Hematopoietic multipotent progenitor cell treated with erythropoietin and hydrocortisone succinate and interleukin-3 and kit ligand, for 17 days (in vitro differentiated cells): ENCODE results near the gene ATG101.
"Not testable (repeated sequence)": the region's sequence is repeated elsewhere in the genome, so short reads cannot be mapped to it uniquely, and the experiment has no call there.

Source experiments
- DNase-seq: peaks from one replicate; pipeline ENCODE4 v3.0.0-alpha.2; 2015; ENCODE audit warnings: low spot score

Gene ATG101

DNA sequence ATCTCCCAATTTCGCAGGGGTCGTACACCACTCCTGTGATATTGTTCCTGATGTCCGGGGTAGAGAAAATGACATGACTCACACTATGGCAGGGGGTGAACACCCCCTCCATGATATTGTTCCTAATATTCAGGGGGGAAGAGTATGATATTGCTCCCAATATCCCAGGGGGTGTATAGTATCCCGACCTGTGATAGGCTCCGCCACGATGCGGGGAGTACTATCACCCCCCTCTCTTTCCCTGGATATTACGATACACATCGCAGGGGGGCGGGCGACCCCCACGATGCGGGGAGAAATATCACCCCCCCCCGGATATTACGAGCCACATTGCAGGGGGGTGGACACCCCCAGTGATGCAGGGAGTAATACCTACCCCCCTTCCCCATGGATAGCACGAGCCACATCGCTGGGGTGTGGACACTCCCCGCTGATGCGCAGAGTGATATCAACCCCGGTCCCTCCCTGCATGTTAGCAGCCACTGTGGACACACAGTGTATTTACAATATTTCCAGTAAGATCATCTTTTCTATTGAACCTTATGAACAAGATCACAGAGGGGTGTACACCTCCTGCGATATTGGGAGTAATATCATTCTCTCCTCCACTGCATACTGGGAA is 27.4 kb downstream of the ATG101 start:
- no peak for DNase-seq

- DNase-seq: not testable (repeated sequence)
Observed at GRCh38 chr12:52104431-52105089, 34.8 kb downstream of the ATG101 start.

DNA sequence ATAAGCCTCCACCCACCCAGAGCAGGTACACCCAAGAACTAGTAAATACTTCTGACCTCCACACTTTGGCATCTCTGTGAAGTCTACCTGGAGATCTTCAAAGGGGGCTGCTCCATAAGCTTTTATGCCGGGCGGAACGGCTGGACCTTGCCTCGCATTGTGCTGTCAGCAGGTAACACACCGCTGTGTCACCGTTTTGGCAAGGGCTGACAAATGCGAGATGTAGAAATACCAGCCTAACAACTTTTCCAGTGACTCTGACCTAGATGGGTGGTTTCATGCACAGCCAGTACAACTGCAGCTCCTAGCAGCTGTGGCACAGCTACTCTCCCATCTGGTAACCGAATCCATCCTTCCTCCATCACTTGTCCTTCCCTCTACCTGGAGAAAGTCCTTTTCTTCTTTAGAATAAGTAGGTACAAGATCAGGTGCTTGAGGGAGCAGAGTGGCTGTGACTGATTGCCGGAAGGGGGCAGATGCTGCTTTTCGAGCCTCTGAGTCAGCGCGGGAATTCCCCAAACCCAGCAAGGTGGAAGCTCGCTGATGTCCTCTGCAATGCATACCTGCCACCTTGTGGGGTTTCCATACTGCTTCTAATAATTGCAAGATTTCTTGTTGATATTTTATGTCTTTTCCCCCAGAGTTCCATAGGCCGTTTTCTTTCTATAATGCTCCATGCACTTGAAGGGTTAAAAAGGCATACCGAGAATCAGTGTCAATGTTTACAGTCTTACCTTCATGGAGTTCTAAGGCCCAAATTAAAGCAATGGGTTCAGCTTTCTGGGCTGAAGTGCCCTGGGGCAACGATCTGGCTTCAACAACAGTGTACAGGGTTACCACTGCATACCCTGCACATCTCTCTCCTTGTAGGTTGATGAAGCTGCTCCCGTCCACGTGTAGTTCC is 46.7 kb downstream of the ATG101 start:
- not testable (repeated sequence) for DNase-seq

GRCh38 chr12:52117806-52118475 is 48.2 kb downstream of the ATG101 start:
- DNase-seq: not testable (repeated sequence)

DNA sequence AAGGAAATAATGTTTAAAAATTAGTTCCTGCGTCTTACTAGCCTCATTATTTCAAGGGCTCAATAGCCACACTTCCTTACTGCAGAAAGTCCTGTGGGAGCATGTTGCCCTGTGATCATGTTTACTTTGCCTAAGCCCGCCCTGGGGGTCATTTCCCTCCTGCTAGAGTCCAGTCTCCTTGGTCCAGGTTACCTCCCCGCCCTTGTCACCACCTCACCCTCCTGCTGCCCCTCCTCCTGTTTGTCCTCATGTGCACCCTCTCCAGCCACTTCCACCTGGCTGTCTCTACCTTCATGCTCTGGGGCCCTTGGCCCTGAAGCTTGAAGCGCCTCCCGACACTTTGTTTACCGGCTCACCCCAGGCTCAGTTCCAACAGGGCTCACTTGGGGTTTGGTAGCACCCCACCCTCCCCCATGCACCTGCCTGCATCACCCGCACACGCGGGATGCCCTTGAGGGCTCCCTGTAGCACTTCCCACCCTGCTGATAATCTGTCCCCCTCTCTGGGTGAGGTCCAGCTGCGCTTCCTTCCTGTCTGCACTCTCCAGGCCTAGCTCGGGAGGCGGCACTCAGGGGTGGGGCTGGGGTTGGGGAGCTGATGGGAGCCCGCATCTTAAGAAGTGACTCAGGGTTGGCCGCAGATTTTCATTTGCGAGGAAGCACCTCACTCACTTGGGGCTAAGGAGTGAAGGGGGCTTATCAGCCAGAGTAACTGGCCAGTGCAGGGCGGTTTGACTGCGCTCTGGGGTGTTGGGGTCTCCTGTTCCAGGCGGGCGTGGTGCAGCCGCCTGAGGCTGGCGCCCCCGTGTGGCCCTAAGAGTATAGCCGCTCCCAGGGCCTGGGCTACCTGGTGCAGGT is 49.8 kb downstream of the ATG101 start:
- DNase-seq: no peak

- DNase-seq: no peak
Observed at GRCh38 chr12:52120951-52121823, 51.4 kb downstream of the ATG101 start.

GRCh38 chr12:52121824-52122539 is 52.2 kb downstream of the ATG101 start:
- peak; percentile 33 for DNase-seq

DNA sequence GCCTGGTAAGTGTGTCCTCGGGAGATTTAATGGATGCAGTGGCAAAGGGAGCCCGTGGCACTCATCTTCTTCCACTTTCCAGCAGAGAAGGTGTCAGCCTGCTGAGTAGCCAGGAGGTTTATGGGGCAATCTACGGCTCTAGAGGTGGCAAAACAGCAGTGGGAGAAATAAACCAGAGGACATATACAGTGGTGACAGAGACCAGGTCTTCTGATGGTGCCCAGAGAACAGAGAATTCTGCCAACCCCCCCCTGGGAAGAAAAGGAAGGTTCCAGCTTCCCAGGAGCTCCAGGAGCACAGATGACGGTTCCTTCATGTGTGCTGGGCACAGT is 52.7 kb downstream of the ATG101 start:
- DNase-seq: no peak

- DNase-seq: no peak
Observed at GRCh38 chr12:52122904-52123303, 53.1 kb downstream of the ATG101 start.

DNA sequence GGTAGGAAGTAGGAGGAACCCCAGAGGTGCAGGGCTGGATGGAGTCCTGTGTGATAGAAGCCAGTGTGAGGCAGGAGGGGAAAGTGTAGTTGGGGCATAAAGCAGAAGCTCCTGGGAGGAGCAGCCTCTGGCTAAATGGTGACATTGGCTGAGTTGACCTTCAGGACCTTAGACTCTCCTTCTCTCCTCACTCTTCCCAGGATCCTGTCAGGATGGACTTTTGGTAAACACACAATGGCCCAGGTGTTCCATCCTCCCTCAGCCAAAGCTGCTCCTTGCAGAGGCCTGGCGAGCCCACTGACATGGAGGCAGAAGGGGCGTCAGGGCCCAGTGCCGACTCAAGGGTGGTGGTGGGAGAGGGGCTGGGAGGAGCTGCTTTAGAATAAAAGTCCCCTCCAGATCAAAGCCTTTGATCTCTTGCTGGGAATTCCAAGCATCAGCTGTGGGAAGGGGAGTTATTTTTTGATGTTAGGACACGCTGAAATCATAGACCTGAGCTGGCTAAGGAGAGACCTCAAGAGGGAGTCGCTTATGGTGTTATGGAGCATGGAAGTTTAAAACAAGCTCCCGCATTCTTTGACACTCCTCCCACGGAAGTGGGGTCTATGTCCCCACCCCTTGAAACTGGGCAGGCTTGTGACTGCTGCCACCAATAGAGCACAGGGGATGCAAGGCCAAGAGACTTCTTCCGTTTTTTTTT is 53.9 kb downstream of the ATG101 start:
- no peak for DNase-seq

DNA sequence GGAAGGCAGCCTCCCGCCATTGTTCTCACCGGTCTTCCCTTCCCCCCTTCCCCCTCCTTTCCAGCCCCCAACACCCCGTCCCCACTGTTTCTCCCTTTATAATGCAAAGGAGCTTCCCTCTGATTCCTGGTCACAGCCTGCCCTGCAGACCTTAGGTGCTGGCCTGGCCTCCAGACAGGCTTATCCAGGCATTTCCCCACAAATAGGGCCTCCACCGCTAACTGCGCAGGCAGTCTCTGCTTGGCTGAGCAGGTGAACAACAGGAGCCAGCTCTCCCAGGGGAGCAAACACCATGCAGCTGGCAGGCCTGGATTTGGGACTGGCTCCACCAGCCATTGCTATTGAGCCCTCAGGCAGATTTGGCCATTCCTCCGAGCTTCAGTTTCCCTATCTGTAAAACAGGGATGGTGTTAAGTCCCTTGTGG is 55.7 kb downstream of the ATG101 start:
- no peak for DNase-seq

DNA sequence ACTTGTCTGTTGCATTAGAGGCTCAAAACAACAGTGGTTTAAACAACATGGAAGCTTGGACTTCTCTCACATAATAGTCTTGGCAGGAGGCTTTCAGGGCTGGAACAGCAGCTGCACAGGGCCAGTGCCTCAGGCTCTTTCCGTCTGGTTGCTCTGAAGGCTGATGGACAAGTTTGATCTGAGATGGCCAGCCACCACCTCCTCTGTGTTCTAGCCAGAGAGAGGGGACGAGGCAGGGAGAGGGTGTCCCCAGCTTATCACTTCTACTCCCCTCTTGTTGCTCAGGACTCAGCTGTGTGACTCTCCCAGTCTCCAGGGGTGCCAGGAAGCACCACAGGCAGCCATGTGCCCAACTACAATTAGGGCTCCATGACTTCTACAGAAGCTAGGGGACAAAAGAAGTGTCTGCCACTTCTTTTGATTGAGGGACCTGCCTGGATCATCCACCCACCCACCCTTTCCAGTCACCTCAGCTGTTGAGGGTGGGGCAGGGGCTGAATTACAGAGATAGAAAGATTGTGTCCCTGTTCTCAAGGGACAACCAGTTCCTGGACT is 56.3 kb downstream of the ATG101 start:
- DNase-seq: no peak
